HG03066 (cell line): ENCODE data around the gene RTP4.
"Not testable (repeated sequence)": the region's sequence is repeated elsewhere in the genome, so short reads cannot be mapped to it uniquely, and the experiment has no call there.

Experiments used
- ATAC-seq: cut with Tn5 transposase; IDR thresholded peaks from one replicate; pipeline ENCODE4 v1.9.1; 2021; ENCODE audit warnings: low read depth; ENCODE audit not compliant: unreplicated experiment

RTP4 gene

GRCh38 chr3:187367561-187368103, 553 bp upstream of the RTP4 start:
- peak; percentile 0 for ATAC-seq

GRCh38 chr3:187369089-187369447, 883 bp downstream of the RTP4 start:
- peak; percentile 23 for ATAC-seq

GRCh38 chr3:187370051-187370450, 1.9 kb downstream of the RTP4 start:
- ATAC-seq, result no peak

GRCh38 chr3:187375581-187375980, 7.4 kb downstream of the RTP4 start:
- ATAC-seq, result no peak

GRCh38 chr3:187377842-187378241, 9.7 kb downstream of the RTP4 start:
- ATAC-seq, result no peak

- ATAC-seq, result no peak
Measured at GRCh38 chr3:187382609-187383151, 14.5 kb downstream of the RTP4 start.

GRCh38 chr3:187383246-187383645, 15.1 kb downstream of the RTP4 start:
- no peak for ATAC-seq

- no peak for ATAC-seq
Measured at GRCh38 chr3:187385296-187385695, 17.1 kb downstream of the RTP4 start.

- no peak for ATAC-seq
Measured at GRCh38 chr3:187396661-187397060, 28.5 kb downstream of the RTP4 start.

- no peak for ATAC-seq
Measured at GRCh38 chr3:187398955-187399354, 30.8 kb downstream of the RTP4 start.

GRCh38 chr3:187400756-187401155, 32.6 kb downstream of the RTP4 start:
- ATAC-seq, result no peak

- ATAC-seq, result no peak
Measured at GRCh38 chr3:187401856-187402255, 33.7 kb downstream of the RTP4 start.

- no peak for ATAC-seq
Measured at GRCh38 chr3:187403768-187404288, 35.6 kb downstream of the RTP4 start.

GRCh38 chr3:187406927-187407326, 38.7 kb downstream of the RTP4 start:
- ATAC-seq, result no peak

- ATAC-seq, result not testable (repeated sequence)
Measured at GRCh38 chr3:187411991-187412781, 44.0 kb downstream of the RTP4 start.
